ENCODE measurements around the gene ACOT7.
"Not testable (repeated sequence)": the region's sequence is repeated elsewhere in the genome, so short reads cannot be mapped to it uniquely, and the experiment has no call there.

ACOT7 gene, protein sequence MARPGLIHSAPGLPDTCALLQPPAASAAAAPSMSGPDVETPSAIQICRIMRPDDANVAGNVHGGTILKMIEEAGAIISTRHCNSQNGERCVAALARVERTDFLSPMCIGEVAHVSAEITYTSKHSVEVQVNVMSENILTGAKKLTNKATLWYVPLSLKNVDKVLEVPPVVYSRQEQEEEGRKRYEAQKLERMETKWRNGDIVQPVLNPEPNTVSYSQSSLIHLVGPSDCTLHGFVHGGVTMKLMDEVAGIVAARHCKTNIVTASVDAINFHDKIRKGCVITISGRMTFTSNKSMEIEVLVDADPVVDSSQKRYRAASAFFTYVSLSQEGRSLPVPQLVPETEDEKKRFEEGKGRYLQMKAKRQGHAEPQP

DNA sequence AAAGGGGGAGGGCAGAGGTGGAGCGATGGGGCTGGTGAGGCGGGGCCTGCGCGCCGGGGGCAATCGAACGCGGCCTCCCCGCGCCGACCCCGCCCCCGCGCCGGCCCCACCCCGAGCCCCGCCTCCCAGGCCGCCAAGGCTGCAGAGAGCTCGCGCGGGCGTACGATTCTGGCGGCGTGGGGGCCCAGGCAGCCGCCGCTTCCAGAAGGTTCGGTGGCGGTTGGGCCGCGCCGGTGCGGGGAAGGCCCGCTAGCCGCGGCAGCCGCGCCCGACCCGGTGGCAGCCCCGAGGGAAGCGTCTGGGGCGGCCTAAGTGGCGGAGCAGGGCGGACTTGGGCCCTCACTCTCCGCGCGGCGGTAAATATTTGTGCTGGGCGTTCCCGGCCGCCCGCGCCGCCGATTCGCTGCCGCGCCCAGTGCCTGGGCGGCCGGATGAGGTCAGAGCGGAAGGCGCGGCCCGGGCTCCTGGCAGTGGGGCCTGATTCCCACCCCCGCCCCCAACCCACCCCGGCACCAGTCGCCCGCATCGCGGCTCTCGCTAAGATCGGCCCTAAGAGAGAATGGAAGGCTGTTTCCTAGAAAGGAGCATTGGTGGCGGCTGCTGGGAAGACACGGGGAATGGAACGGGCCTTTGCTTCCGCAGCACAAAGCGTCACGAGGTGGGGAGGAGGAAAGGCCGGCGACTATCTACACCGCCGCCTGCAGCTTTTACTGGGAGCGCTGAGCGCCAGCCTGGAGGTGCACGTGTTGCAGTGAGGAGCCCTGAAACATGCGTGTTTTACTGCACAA is at the start of gene ACOT7:
Gene ACOT7 (minus strand): TSS at position 368 of the 788 bp plus-strand sequence. CDS start 368 bp downstream, outside the sequence.
- intact Hi-C loops (cut with DNase I): no loop called here
- DNase-seq: peak; percentile 76 to 97 (median 92)

DNA sequence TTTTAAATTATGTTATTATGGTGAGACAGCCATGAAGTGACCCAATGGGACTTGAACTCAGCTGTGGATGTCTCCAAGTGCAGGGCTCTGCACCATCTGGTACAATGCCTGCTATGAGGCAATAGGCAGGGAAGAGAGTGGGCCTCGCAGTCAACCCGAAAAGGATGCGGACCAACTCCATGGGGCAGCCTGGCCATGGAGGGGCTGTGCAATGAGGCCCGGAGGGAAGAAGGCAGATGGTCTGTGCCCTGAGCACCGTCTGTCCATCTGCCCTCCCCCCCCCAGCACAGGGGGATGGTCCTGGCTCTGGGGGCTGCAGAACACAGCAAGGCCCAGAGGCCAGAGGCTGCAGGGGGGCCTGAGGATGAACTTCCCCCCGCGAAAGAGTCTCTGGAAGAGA is 48.0 kb upstream of the ACOT7 start:
- intact Hi-C loops (cut with DNase I): no loop called here
- no peak for DNase-seq

DNA sequence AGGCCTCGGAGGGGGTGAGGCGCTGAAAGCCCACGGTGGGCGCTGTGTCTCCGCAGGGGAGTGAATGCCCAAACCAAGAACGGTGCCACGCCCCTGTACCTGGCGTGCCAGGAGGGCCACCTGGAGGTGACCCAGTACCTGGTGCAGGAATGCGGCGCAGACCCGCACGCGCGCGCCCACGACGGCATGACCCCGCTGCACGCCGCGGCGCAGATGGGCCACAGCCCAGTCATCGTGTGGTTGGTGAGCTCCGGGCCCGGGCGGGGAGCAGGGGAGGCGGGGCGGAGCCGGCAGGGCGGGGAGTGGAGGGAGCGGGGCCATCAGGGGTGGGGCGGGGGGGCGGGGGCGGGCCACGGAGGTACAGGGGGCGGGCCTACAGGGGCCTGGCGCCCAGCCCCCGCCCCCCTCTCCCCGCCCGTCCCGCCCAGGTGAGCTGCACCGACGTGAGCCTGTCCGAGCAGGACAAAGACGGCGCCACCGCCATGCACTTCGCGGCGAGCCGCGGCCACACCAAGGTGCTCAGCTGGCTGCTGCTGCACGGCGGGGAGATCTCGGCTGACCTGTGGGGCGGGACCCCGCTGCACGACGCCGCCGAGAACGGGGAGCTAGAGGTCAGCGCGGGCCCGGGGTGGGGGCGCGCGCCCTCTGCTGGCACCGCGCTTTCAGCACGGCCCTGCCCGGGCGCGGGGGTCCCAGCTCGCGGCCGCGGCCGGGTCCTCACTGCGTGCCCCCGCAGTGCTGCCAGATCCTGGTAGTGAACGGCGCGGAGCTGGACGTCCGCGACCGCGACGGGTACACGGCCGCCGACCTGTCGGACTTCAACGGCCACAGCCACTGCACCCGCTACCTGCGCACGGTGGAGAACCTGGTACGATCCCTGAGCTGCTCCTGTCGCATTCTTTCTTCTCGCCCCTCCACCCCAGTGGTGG is 46.9 kb upstream of the ACOT7 start:
- intact Hi-C loops (cut with DNase I): no loop called here
- no peak for DNase-seq

DNA sequence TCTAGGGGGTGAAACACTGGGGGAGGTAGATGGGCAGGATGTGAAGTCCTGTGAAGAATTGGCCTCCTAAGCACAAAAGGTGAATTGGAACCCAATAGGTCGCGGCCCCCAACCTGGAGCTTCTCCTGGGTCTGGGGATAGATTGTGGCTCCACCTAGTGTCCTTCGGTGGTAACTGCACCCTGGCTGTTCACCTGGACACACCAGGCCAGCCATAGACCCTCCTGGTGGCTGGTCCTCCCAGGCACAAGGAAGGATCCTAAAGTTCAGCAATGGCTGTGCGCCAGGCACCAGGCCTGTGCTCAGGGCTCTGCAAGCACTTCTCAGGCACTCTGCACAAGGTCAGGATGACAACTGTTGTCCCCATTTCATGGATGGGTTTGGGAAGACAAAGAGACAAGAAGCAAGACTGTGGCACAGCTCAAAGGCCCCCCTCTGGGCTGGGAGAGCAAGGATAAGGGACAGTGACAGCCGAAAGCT is 44.5 kb upstream of the ACOT7 start:
- intact Hi-C loops (cut with DNase I): no loop called here
- DNase-seq: peak; percentile 48 to 87 (median 72)

DNA sequence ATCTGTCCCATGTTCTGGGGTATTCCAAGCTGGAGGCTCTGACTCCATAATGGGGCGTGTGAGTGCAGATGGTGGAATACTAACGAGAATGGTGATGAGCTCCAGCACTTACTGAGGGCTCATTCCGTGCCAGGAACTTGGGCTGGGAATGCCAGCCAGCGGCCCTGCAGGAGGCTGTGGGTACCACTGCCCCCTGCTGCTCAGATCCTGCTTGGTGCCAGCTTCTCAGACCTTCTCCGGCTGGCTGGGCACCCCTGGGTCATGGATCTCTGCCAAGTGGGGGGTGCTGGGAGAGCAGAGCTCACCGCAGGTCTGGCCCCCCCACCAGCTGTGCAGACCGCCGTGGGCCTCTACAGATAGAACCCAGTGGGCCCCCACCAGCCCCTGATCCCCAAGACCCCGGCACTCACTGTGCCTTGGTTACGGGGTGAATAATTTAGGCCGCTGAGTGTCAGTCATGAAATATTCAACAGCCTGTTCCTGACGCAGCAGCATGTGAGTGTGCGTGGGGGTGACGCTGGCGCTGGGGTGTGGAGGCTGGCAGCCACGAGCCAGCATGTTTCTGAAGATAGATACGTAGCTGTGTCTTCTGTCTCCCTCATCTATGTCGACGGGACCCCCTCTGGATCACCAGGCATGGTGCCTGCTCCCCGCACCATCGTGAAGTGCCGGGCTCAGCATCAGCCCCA is 43.6 kb upstream of the ACOT7 start:
- peak; percentile 54 to 93 (median 78) for DNase-seq
- intact Hi-C loops (cut with DNase I): not testable (repeated sequence)

DNA sequence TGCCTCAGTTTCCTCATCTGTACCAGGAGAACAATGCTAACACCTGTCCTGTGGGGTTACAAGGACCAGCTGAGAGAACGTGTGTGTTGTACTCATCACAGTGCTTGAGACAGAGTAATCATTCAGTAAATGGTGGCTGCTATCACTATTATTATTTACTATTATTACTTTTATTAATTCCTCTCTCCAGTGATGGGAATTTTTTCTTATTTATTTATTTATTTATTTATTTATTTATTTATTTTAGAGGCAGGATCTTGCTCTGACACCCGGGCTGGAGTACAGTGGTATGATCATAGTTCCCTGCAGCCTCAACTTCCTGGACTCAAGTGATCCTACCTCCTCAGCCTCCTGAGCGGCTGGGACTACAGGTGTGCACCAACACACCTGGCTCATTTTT is 42.7 kb upstream of the ACOT7 start:
- intact Hi-C loops (cut with DNase I); DNase-seq: not testable (repeated sequence)

DNA sequence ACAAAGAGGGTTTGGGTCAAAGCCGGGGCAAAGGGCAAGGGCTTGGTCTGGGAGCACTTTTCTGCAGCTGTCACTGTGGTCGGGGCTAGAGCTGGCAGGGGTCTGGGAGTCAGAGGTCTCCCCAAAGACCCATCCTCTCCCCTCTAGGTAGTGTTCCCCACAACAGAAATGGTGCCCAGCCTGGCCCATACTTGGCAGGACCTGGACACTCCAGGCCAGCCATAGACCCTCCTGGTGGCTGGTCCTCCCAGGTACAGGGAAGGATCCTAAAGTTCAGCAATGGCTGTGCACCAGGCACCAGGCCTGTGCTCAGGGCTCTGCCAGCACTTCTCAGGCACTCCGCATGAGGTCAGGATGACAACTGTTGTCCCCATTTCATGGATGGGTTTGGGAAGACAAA is 42.0 kb upstream of the ACOT7 start:
- intact Hi-C loops (cut with DNase I): no loop called here
- no peak for DNase-seq

DNA sequence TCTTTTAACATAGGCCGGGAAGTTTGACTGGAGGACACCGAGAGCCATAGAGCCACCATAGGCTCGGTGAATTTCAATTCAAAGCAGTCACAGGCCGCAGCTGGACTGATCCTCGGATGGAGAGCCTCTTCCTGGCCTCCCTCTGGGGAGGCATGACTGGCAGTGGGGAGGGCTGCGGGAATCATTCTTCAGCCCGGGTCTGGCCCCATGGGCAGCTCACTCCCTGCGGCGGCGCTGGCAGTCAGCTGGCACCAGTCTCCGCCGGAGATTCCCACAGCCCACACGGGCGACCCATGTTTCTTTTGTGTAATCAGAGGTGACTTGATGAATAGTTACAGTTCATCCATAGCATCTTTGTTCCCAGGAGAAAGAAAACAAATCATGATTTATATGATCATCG is 41.6 kb upstream of the ACOT7 start:
- intact Hi-C loops (cut with DNase I): no loop called here
- no peak for DNase-seq

DNA sequence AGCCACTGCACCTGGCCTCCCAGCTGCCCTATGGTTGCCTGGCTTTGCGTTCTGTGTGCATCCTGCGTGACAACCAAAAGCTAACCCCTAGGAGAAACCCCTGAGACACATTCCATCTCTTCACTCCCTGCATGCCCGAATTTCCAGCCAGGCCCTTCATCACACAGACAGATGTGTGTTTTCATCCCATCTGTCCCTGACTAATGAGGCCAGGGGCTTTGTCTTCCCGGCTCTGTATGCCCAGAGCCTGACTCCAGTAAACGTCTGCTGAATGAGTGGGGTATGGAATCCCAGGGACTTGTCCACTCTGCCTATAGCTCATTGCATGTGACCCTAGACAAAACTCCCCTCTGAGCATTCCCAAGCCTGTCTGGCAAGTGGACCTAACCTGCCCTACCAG is 40.6 kb upstream of the ACOT7 start:
- intact Hi-C loops (cut with DNase I): no loop called here
- no peak for DNase-seq

DNA sequence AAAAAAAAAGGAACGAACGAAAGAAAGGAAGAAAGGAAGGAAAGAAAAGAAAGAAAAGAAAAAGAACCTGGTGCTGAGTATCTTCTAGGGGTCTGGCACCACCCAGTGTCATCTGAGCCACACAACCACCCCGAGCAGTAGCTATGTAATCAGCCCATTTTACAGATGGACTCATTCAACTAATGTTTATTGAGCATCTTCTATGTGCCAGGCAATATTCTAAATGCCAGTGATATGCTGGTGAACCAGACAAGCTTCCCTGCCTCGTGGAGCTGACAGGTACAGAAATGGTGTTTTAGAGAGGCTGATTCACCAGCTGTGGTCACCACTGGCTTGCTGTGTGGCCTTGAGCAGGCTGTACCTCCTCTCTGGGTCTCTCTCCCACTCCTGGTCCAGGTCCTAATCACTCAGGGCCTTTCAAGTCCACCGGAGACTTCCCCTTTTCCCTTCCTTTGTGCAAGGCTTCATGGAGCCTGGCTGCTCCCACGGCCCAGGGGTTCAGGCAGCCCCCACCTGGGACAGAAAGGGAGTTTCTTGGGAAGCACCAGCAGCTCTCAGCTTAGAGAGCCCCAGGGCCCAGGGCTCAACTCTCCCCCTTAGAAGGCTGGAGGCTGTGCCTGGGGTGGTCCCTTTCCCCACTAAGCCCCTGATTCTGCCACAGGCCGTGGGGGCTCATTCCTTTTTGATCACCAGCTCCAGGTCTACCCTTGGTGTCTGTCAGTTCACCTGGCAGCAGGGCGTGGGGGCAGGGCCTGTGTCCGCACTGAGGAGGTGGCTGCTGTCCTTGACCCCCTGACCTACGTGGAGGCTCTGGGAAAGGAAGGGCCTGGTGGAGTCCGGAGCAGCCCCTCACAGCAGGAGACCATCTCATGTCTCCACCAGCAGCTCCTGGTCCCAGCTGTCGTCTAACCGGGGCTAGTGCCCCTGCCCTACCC is 38.3 kb upstream of the ACOT7 start:
- DNase-seq; intact Hi-C loops (cut with DNase I): not testable (repeated sequence)

DNA sequence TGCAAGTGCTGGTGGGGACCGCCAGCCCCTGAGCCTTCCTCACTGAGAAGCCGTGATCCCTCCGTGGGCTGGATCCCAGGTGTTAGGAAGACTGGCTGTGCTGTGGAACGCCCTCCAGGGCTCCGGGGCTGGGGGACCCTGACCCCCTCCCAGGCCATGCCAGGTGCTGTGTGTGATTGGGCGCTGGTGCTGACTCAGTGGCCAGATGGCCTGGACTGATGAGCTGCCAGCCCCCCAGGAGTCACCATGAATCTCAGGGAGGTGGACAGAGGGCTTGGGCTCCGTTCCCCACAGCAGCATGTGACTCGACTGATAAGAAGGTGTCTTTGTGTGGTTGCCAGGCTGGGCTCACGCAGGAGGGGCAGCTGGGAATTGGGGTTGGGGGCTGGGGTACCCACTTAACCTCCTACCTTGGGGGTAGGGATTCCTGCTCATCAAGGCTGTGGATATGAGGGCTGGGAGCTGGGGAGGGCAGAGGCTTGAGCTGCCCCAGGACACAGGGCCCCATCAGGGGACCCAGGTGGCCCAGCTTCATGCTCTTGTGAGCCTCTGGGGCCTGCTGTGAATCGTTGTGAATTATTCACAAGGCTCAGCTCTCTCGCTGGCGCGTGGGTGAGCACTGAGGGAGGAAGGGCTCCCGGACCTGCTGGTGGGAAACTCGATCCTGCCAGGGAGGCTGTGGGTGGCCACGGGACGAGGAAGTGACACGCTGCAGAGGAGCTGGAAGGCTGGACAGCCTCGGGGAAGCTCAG is 36.3 kb upstream of the ACOT7 start:
- DNase-seq: peak in 40 of 42 donors; percentile 12 to 82 (median 56)
- intact Hi-C loops (cut with DNase I): not testable (repeated sequence)

DNA sequence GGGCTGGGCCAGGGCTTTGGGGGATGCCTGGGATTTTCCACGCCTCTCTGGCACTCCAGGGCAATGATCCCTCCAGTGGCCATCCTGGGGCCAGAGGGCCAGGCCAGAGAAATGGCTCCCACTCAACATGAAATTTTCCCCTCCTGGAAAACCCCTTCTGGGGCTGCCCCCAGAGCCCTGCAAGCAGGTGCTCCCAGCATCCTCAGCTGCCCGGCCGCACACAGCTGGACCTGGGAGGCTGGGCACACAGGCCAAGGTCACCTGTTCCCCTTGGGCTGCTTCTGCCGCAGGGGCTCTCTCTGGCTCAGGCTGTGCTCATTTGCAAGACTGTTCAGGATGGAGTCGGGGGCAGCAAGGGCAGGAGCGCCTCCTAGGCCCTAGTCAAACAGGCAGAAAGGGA is 34.9 kb upstream of the ACOT7 start:
- intact Hi-C loops (cut with DNase I); DNase-seq: not testable (repeated sequence)

DNA sequence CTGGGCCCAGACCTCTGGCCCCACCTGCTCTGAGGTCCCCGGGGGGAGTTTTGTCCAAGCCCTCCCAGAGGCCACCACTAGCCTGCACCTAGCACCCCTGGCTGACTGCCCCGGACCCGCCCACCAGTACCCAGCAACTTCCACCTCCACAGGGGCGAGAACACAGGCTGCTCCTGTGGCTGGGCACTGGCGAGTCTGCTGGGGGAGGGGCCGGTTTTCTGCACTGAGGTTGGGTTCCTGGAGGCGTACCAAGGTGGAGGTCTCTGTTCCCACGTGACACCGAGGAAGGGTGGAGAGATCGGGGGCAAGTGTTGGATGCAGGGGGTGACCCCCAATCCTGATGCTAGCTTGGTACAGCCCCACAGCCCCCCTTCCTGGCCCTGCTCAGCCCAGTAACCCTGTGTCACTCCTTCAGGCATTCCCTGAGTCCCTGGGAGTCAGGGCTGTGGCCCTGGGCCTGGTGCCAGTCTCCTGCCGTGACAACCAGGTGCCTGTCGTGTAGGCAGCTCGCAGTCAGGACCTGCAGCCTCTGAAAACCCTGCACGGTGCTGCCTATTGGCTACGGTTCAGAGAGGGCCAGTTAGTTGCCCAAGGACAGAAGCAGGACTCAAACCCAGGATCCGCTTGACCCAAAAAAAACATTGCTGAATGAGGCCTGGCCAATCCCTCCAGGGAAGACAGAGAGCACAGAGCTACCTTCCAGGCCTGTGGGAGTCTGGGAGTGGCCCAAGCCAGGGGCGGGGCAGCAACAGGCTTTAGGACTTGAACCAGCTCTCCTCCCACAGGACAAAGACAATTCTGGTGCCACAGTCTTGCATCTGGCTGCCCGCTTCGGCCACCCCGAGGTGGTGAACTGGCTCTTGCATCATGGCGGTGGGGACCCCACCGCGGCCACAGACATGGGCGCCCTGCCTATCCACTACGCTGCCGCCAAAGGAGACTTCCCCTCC is 34.1 kb upstream of the ACOT7 start:
- intact Hi-C loops (cut with DNase I): no loop called here
- DNase-seq: no peak

DNA sequence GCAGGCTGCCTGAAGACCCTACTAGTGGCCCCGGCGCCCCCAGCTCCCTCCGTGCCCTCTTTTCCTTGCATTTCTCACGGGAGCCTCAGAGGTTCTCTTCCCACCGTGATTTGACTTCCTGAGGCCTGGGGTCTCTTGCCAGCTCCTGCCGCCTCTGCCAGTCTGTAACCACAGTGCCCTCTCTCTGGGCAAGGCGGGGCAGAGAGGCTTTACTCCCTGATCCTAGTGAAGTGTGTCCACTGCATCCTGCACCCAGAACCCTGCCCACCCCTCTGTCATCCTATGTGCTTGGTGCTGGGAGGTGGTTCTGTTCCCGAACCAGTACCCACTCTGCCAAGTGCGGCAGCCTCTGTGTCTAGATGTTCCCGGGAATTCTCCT is 33.4 kb upstream of the ACOT7 start:
- no peak for DNase-seq

DNA sequence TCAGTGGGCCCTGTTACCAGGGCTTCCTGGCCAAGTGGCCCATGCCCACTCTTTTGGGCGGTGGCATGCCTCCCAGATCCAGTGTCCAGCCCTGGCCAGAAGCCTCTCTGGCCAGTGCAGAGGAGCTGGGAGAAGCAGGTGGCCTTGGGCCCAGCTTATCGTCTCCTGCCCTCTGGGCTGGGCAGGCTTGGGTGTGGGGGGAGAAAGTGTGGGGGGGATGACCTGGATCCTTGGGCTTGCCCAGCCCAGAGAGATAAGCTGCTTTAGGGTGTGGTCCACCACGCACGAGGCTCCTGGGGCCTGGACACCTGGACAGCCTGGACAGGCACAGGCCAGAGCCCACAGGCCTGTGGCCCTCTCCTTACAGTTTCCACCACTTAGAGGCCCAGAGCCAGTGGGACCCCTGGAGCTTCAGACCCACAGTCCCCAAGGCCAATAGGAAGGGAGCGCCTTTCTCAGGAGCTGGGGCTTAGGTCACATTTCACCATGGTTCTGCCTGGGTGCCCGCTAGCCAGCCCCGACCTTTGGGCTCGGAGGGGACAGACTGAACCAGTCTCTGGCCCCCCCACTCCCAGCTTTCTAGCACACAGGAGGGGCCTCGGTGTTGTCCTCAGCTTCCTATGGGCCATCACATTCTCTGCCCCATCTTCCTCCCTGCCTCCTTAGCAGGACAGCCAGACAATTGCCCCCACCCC is 32.9 kb upstream of the ACOT7 start:
- intact Hi-C loops (cut with DNase I): no loop called here
- DNase-seq: no peak

More for the DNA sequence above, 33.4 kb upstream of the ACOT7 start:
- intact Hi-C loops (cut with DNase I): no loop called here

All from head of caudate nucleus (tissue), 42 donors.